GM18499 (cell line): ENCODE measurements around the gene GDPD2.

Source experiments
- ATAC-seq: cut with Tn5 transposase; IDR thresholded peaks from one replicate; pipeline ENCODE4 v1.9.1; 2021; ENCODE audit warnings: moderate number of reproducible peaks; ENCODE audit not compliant: insufficient read depth, unreplicated experiment

GDPD2 gene

DNA sequence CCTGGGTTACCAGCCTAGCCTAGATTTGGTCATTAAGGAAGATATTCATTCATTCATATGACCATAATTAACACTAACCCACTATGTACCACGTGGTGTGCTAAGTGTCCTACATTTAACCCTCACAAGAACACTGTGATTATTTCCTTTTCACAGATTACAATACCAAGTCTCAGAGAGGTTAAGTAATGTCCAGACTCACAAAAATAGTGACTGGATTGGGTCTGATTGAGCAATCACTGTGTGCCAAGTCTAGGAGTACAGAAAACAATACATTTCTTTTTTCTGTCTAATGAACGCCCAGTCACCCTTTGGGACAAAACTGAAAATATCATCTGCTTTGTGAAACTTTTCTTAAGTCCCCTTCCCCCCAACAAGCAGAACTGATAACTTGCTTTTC lies 13.9 kb downstream of the GDPD2 start:
- ATAC-seq: no peak

DNA sequence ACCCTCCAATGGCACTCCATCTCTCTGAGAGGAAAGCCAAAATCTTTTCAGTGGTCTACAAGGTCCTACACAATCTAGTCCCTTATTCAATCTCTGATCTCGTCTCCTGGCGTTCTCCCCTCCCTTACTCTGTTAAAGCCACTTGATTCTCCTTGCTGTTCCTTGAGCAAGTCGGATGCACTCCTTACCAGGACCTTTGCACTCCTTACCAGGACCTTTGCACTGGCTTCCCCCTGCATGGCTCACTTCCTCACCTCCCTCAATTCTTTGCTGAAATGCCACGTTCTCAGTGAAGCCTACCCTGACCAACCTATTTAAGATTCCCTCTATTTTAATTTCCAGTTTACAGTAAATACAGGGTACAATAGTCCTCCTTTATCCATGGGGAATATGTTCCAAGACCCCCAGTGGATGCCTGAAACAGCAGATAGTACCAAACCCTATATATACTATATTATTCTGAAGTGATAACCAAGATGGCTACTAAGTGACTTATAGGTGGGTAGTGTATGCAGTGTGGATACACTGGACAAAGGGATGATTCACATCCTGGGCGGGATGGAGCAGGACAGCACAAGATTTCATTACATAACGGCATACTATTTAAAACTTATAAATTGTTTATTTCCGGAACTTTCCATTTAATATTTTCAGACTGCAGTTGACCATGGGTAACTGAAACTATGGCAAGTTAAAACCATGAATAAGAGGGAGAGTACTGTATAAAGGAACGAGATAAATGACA lies 15.0 kb downstream of the GDPD2 start:
- no peak for ATAC-seq

DNA sequence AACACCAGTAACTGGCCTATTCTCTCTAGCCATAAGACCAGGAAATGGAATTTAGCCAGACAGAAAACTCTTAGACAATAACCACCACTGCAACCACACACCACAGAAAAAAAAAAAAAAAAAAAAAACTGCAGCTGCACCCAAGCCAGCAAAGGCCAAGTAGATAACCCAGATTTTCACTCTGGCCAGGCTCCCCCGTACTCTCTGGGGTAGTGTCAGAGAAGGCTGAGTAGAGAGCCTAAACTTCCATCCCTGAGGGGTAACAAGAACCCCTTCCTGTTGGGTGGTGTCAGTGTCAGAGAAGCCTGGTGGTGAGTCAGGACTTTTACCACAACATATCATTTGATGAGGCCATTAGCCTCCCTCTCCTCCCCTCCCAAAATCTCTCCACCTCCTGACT lies 15.9 kb downstream of the GDPD2 start:
- ATAC-seq: no peak

DNA sequence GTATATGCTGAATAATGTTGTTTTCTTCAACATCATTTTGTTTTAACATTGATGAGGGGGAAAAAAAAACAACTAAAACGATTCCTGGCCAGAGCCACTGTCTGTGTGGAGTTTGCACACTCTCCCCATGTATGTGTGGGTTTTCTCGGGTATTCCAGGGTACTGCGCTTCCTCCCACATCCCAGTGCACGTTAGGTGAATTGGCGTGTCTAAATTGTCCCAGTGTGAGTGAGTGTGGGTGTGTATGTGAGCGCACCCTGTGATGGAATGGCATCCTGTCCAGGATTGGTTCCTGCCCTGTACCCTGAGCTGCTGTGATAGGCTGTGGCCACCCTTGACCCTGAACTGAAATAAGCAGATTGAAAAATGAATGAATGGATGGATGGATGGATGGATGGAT lies 19.1 kb downstream of the GDPD2 start:
- no peak for ATAC-seq

DNA sequence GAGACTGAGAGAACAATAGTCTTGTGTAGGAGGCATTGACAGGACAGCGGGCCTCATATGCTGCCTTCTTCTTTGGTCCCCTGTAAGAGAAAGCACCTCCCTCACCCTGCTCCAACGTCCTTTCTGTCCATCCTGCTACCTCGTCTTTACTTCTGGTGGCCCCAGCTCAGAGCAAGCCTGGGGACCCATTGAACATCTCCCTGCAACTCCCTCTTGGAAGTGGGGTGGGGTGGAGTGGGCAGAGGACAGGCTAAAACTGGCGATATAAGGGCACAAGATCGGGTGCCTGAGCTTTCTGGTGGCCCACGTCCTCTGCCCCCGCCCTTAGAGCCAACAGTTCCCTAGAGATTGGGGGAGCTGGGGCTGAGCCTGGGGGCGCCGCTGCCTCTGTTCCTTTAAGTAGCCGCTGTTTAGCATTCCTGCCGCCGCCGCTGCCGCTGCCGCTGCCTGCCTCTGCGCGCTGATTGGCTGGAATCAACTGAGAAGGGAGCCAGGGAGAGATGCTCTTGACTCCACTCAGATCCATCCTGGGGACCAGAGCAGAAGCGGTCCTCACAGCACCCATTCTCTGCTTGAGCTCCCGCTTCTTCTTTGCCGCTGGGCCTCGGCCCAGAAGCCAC lies 21.3 kb downstream of the GDPD2 start, which contains the start of gene DLG3:
Gene DLG3 (plus strand): TSS at position 510 of the 620 bp plus-strand sequence. CDS start 367 bp downstream, outside the sequence.
- no peak for ATAC-seq

DNA sequence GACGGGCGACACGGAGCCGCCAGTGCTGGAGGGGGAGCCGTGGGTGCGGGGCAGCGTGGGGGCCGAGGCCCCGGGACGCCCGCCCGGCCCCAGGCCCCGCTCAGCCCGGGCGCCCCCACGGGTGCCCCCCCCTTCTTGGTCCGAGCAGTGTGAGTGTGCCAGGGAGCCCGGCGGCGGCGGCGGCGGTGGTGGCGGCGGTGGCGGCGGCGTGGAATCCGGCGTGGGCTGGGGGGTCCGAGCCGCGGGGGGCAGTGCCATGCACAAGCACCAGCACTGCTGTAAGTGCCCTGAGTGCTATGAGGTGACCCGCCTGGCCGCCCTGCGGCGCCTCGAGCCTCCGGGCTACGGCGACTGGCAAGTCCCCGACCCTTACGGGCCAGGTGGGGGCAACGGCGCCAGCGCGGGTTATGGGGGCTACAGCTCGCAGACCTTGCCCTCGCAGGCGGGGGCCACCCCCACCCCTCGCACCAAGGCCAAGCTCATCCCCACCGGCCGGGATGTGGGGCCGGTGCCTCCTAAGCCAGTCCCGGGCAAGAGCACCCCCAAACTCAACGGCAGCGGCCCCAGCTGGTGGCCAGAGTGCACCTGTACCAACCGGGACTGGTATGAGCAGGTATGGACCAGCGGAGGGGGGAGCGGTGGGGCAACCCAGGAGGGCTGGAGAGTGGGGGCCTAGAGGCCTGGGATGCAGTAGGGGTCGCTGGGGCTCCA lies 22.0 kb downstream of the GDPD2 start:
- ATAC-seq: no peak

DNA sequence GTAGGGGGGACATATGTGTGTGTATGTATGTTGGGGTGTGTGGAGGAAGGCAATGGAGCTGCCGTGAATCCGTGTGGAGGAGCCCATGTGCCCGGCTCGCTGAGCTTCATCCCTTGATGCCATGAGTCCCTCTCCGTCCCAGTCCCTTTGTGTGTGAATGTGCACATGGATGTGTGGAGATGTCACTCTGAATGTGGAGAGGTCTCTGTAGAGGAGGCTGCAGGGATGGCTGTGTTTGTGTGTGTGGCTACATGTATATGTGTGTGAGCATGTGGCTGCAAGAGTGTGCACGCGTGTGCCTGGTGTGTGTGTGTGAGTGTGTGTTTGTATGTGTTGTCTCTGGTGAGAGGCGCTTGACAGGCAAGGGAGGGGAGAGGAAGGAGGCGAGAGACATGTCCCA lies 22.8 kb downstream of the GDPD2 start:
- ATAC-seq: no peak

DNA sequence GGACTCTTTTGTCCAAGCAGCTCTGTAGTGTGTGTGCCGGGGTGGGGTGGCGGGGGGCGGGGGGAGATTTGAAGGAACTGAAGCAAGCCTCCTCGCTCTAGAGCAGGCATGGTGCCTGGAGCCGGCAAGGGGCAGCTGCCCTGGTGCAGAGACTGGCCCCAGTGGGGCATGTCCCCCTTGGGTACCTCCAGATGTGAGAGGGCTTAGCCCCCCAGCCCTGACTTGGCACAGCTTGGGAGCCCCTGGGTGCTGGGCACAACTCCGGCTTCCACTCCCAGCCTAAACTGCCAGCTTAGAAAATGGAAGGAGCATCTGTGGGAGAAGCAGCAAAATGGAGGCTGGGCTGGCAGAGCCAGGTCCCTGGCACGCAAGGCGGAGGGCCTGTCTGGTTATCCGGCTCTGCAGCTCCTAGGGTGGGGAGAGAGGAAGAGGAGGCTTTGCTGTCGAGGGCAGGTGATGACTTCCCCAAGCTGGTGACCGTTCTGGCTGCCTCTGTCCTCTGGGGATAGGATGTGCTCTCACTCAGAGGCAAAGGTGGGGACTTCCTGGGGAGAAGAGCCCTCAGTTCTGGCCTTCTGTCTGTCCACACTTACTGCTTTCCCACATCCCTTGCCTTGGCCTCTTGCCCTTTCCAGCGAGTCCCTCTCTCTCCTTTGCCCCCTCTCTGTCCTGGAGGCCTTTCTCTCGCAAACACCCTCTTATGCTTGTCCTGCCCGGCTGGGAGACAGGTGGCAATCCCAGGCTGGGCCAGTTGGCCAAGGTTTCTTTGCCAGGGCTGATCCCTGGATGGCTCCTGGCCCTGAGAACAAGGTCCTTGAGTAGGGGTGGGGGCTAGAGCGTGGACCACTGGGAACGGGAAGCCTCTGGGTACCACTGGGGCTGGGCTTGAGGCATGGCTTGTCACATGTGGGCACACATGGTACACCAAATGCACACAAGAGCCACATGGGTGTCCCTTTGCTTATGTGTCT lies 23.6 kb downstream of the GDPD2 start:
- ATAC-seq: no peak

DNA sequence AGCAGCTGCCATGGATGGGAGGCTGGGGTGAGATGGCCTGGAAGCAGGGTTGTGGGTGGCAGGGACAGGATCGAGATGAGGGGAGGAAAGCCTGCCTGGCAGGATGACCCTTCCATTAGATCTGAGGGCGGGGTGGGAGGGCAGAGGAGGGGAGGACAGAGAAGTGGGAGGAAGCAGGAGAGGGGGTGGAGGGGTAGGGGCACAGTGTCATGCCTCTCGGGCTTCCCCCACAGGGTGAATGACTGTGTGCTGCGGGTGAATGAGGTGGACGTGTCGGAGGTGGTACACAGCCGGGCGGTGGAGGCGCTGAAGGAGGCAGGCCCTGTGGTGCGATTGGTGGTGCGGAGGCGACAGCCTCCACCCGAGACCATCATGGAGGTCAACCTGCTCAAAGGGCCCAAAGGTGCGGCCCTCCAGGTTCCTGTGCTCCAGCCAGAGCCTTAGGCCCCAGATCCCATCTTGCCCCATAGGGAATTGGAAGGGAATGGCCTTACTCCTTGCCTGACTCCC lies 26.4 kb downstream of the GDPD2 start:
- no peak for ATAC-seq

DNA sequence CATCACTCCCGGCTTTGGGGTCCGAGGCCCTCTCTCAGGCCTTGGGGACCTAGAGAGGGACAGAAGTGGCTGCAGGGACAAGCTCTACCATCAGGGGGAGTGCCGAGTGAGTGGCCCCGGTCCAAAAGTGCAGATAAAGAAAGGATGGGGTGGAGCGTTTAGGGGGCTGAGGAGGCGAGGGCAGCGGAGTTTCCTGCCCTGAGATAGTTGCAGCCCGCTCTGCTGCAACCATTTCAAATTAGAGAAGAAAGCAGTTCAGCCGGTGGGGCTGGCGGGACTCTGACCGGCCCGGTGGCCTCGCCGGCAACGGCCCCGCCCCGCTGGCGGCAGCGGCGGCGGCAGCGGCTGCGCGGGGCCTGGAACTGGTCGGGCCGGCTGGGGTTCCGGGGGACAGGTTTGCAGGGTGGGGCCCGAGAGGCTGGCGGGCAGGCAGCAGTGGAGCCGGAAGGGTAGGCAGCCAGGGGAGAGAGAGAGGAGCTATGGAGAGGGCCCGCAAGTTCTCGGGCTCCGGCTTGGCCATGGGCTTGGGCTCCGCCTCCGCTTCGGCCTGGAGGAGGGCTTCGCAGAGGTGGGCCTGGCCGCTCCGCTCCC lies 29.1 kb downstream of the GDPD2 start:
- no peak for ATAC-seq

DNA sequence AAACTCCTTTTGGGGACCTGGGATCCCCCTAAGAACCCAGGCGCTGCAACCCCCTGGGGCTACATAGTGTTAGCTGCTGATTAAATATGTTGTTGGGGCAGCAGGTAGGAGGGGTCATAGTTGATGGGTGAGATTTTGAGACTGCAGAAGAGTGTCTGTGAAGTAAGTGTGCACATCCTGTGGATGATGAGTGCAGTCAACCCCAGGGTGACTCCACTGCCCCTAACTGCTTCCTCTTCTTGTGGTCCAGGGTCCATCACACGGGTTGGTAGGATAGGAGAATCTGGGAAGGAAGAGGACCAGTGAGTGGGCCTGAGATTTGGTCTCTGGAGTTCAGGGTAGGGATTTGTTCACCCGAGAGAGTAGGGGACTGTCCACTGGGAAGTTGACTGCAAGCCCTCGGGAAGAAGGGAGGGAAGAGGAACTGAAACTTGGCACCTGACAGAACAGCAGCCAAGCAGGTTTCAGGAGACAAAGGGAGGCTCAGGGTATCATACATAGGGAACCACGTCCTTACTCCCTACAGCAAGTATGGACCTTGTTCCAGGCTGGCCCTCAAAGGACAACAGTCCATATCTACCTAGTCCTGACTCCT lies 30.0 kb downstream of the GDPD2 start:
- no peak for ATAC-seq

DNA sequence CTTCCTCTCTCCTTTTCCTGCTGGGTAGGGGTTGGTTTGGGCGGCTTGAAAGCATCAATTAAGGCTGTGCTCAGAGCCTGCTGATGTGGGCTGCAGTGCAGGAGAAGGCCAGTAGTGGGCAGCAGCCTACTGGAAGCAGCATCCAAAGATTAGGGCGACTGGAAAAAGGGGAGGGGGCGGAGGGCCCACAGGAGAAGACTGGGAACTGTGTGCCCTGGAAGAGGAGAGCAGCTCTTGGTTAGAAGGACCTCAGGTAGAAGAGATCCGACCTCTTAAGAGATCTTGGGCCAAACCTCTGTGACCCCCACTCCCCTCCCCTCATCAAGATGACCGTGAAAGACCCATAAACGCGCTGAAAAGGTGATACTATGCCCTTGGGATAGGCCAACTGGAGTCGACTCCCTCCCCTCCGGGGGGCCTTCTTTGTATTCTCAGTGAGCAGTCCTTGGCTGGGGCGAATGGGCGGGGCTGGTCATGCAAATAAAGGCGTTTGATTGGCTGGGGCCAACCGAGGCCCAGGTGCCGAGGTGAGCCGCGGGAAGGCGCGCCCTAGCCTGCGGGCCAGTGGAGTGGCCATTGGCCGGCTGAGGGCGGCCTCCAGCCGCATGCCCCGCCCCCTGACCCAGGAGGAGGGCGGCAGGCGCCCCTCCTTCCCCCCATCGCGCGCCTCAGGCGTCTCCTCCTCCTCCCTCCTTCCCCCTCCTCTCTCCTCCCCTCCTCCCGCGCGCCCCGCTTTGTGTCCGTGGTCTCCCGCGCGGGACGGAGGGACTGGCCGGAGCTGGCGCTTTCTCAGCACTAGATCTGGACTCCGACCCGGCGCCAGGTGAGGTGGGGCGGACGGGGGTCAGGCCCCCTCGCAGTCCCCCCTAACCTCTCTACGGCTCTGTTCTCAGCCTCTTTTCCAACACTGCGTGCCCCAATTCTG lies 31.6 kb downstream of the GDPD2 start:
- ATAC-seq: peak; percentile 29

DNA sequence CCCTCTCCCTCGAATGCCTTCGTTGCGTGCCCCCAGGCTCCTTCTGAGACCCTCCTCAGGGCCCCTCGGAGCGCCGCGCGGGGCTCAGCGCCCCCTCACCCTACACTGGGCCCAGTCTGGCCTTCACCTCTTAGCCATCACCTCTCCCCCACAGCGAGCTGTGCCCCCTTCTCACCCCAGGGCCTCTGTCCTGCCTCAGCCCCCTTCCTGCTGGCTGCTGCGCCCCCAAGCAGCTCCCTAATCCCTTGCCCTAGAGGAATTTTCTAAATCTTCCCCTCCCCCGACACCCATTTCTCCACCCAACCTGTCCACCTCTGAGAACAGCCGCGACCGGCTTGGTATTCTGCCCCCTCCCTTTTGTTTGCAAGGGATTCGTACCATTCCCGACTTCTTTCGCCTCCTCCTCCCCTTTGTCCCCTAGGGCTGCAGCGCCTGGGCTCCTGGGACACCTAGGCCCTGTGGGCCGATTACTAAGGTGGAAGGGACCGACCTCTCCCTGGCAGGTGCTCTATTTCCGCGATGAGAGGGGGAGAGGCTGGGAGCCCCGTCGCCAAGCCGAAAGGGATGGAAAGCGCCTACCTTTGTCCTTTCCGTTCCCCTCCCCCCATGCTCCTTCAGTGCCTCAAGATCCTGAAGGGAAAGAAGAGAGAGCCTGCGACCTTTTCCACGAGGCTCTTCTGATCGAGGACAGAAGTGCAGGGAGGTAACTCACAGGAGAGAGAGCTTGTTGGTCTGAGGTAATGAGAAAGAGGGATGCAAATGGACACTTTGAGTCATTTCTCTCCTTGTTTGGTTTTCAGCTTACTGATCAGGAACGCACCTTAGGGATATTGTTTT lies 32.5 kb downstream of the GDPD2 start:
- ATAC-seq: no peak

DNA sequence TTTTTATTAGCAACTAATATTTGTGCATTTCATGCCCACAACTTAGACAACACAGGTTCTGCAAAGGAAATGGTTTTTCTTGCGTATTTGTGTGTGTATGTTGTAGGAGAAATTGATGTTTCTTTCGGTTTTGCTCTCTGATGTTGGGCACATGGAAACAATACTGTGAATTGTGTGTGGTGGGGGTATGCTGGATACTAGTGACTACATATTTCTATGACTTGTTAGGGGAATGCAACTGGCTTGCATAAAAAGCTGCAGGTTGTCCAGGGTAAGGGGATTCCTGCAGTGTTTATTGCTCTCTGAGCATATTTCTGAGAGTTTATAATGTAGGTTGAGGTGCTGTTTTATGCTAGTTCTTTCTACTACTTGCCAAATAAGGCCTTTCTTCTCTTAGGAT lies 33.1 kb downstream of the GDPD2 start:
- ATAC-seq: no peak

DNA sequence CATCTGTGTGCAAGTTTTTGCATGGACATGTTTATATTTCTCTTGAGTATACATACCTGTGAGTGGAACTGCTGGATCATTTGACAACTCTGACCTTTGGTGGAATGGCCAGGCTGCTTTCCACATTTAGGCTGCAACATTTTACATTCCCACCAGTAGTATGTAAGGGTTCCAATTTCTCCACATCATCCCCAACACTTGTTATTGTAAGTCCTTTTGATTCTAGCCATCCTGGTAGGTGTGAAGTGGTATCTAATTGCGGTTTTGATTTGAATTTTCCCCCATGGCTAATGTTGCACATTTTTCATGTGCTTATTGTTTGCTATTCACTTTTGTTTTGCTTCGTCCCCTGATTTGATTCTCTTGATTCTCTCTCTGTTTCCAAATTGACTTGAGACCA lies 37.9 kb downstream of the GDPD2 start:
- ATAC-seq: no peak

DNA sequence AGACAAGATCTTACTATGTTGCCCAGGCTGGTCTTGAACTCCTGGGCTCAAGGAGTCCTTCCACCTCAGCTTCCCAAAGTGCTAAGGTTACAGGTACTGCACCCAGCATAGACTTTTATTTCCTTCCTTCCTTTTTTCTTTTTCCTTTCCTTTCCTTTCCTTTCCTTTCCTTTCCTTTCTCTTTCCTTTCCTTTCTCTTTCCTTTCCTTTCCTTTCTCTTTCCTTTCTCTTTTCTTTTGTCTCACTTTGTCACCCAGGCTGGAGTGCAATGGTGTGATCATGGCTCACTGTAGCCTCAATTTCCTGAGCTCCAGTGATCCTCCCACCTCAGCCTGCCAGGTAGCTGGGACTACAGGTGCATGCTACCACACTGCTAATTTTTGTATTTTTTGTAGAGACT lies 40.9 kb downstream of the GDPD2 start:
- no peak for ATAC-seq

DNA sequence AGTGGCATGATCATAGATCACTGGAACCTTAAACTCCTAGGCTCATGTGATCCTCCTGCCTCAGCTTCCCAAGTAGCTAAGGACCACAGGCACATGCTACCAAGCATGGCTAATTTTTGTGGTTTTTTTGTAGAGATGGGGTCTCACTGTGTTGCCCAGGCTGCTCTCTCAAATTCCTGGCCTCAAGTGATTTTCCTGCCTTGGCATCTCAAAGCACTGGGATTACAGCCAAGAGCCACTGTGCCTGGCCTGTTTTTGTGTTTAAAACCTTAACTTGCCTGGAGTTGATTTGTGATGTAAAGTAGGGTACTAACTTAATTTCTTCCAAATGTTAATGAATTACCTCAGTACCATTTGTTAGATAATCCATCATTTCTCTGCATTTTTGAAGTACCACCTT lies 43.9 kb downstream of the GDPD2 start:
- no peak for ATAC-seq
